Measurements from ENCODE around the gene PTTG1IP.

DNA sequence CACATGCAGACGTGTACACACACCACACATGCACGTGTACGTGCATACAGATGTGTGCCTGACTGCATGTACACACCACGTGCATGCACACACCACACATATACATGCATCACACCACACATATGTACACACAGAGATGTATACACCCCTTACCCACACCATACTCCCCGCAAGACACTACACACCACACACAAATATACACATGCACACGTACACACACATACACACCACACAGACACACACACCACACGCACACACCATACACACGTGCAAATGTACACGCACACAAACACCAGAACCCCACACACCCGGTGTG is 37.5 kb upstream of the PTTG1IP start:
- TF ChIP-seq, protein P1, sequence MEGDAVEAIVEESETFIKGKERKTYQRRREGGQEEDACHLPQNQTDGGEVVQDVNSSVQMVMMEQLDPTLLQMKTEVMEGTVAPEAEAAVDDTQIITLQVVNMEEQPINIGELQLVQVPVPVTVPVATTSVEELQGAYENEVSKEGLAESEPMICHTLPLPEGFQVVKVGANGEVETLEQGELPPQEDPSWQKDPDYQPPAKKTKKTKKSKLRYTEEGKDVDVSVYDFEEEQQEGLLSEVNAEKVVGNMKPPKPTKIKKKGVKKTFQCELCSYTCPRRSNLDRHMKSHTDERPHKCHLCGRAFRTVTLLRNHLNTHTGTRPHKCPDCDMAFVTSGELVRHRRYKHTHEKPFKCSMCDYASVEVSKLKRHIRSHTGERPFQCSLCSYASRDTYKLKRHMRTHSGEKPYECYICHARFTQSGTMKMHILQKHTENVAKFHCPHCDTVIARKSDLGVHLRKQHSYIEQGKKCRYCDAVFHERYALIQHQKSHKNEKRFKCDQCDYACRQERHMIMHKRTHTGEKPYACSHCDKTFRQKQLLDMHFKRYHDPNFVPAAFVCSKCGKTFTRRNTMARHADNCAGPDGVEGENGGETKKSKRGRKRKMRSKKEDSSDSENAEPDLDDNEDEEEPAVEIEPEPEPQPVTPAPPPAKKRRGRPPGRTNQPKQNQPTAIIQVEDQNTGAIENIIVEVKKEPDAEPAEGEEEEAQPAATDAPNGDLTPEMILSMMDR (IDR thresholded peaks at IDR 0.05) = no peak
- TF ChIP-seq EP300 (IDR thresholded peaks at IDR 0.05; ENCODE audit: low read depth) (no peak), POLR2AphosphoS5 (IDR thresholded peaks at IDR 0.05) (no peak)

Measured in transverse colon (tissue), 4 donors.